ENCODE data around the gene SPIRE2. TPM values are rescaled to one million over a fixed set of nuclear protein-coding genes. Genes with fewer than 3 reads are reported as not detected.

SPIRE2 gene
- total and polyA plus RNA-seq, 2 of the 13 experiments (the other 11 are each of a cell fraction or from before 2014, with no cell fraction given) = 13.3 to 37.5 TPM

DNA sequence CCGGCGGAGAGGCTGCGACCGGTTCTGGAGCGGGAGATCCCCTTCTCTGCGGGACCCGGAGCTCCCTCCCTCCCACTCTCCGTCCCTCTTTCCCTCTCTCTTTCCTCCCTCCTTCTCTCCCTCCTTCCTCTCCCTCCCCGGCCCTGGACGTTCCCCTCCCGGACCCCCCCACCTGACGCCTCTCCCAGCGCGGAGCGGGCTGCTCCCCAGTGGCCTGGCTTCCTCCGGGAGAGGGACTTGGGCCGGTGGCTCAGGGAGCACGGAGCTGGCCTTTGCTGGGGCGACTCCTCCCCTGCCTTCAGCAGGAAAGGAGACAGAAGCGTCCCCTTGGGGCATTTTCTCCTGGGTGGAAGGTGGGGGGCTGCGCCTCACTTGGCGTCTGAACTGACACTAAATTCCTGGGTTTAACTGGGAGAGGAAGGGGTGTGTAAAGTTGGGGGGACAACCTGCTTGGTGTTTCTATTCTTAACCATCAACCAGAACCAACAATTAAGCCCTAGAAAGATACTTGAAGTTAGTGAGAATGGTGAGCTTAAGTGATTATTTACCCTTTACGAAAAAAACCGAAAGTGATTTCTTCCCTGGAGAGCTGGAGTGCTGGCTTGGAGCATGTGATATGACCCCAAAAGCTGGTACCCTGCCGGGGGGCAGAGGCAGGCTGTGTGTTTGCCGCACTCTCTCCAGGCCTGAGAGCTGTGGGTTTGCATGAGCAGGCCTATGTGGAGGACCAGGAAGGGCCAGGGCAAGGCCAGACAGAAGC is 775 bp downstream of the SPIRE2 start (continued):
- TF ChIP-seq, protein P1, sequence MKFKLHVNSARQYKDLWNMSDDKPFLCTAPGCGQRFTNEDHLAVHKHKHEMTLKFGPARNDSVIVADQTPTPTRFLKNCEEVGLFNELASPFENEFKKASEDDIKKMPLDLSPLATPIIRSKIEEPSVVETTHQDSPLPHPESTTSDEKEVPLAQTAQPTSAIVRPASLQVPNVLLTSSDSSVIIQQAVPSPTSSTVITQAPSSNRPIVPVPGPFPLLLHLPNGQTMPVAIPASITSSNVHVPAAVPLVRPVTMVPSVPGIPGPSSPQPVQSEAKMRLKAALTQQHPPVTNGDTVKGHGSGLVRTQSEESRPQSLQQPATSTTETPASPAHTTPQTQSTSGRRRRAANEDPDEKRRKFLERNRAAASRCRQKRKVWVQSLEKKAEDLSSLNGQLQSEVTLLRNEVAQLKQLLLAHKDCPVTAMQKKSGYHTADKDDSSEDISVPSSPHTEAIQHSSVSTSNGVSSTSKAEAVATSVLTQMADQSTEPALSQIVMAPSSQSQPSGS (CRISPR knock-in tag; IDR thresholded peaks at IDR 0.05) = no peak
- TF ChIP-seq, protein P2, sequence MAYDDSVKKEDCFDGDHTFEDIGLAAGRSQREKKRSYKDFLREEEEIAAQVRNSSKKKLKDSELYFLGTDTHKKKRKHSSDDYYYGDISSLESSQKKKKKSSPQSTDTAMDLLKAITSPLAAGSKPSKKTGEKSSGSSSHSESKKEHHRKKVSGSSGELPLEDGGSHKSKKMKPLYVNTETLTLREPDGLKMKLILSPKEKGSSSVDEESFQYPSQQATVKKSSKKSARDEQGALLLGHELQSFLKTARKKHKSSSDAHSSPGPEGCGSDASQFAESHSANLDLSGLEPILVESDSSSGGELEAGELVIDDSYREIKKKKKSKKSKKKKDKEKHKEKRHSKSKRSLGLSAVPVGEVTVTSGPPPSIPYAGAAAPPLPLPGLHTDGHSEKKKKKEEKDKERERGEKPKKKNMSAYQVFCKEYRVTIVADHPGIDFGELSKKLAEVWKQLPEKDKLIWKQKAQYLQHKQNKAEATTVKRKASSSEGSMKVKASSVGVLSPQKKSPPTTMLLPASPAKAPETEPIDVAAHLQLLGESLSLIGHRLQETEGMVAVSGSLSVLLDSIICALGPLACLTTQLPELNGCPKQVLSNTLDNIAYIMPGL (CRISPR knock-in tag; IDR thresholded peaks at IDR 0.05; ENCODE audit: borderline replicate concordance in 1 of 2, low read depth in 1 of 2) = peak in 1 of 2 experiments; percentile 27; a peak in 2 of 4 replicates

DNA sequence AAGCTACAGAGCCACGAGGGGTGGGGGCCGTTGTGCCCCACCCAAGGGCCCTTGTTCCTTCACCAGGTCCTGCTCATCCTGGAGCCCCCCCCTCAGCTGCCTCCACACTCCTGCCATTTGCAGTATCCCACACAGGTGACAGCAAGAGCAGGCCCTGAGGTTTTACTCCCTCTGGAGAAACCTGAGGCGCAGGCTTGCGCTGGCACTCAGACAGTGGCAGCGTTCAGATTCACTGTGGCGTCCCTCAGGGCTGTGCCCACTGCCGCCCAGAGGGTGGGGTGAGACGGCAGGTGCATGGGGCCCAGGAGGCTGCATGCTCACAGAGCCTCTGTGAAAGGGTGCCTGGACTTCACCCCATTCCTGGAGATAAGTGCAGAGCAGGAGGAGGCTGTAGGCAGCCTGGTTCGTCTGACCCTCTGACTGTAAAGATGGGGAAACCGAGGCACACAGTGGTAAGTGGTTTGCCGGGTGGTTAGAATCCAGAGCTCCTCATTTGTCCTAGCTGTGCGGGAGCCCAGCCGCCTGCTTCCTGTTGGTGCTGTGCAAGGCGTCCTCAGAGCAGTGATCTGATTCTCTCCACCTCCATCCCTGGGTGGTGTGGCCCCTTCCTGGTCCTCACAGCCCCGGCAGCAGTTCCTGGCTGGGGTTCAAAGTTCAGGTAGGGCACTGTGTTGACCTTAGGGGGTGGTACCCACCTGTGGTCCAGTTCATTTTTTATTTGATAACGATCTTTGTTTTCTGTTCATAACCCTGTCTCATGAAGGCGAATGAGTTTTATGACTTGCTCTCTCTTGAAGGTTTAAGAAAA is 1.6 kb downstream of the SPIRE2 start:
- FAIRE-seq (peak; percentile 76), ATAC-seq (peak; percentile 53), DNase-seq (ENCODE audit: low spot score) (peak; percentile 70)
- no TSS peak for BruUV-seq (replicated peaks)
- H3K79me2 ChIP-seq (ENCODE audit: insufficient read depth, low read length) = peaks cover 28% of the 10 kb centered on the region
- intact Hi-C loops (cut with micrococcal nuclease; ENCODE audit: unreplicated experiment) (loop anchor here (10.0 kb wide), 1 partner anchor 125 kb away; the partner anchor contains the start of gene SPATA2L), in situ Hi-C loops (cut with HindIII; ENCODE audit: extremely low pct_ligation_motif_present, low pct_unique_long_range_greater_than_20kb) (no loop called here)
- H3K4me3 ChIP-seq (replicated peaks in 1 of 3; ENCODE audit: insufficient read depth in 1 of 3, low read depth in 2 of 3, low read length in 3 of 3) = peak overlapping the region; percentile 82 to 97 (median 94)
- H3K4me1 ChIP-seq (ENCODE audit: insufficient read depth, low read length) = peaks cover 63% of the 10 kb centered on the region
- H3K27me3 ChIP-seq (ENCODE audit: control insufficient read depth in 1 of 2, insufficient read depth in 2 of 2, low read length in 2 of 2) = no peaks in the 10 kb centered on the region; a peak in 1 of 5 replicates
- H2AFZ ChIP-seq (ENCODE audit: low read length) = no peak overlapping the region
- peak overlapping the region; percentile 99 for H3K4me2 ChIP-seq (ENCODE audit: low read depth, low read length)
- H3K27ac ChIP-seq (ENCODE audit: extremely low read length, insufficient read depth, low read length) = peak overlapping the region; percentile 73
- 0 out of 2 replicates have a peak, but pooled peaks cover 7% of the 10 kb centered on the region for H4K20me1 ChIP-seq (ENCODE audit: insufficient read depth, low read length)
- CTCF ChIA-PET (ENCODE audit: low intra/inter-chr PET ratio, low total read pairs) = no interaction called here
- POLR2A ChIA-PET = interaction anchor here (0.8 to 2.8 kb wide), 9 partner anchors 8 to 134 kb away, joined by 3 to 34 read pairs (median 7); partner anchors contain the start of genes FANCA, TCF25 and TUBB3
- H3K36me3 ChIP-seq (replicated peaks in 1 of 2; ENCODE audit: control insufficient read depth in 1 of 2, insufficient read depth in 2 of 2, low read length in 2 of 2) = peaks cover 3 to 4% of the 10 kb centered on the region in 2 experiments; a peak in 2 of 5 replicates
- peak overlapping the region; percentile 87 for H3K9ac ChIP-seq (ENCODE audit: insufficient read depth, low read depth, low read length)
- H3K9me3 ChIP-seq (ENCODE audit: low read length) = no peaks in the 10 kb centered on the region
- WGBS (ENCODE audit: low lambda C conversion rate) = 10% methylated on average over 13 of the region's 17 CpGs
- TF ChIP-seq ZMYM3 (CRISPR knock-in tag; IDR thresholded peaks at IDR 0.05) = peak; percentile 31; the same call in 1 of the 2 replicates
- no peak for TF ChIP-seq ZNF781 (CRISPR knock-in tag; IDR thresholded peaks at IDR 0.05; ENCODE audit: borderline replicate concordance, not compliant biosample characterization)
- peak; percentile 74 for TF ChIP-seq RARA (CRISPR knock-in tag; IDR thresholded peaks at IDR 0.05)
- no peak for TF ChIP-seq ATF1 (CRISPR knock-in tag; IDR thresholded peaks at IDR 0.05)
- TF ChIP-seq STAG1 (CRISPR knock-in tag; IDR thresholded peaks at IDR 0.05) = 0 out of 2 replicates have a peak, but pooled peaks have one; percentile 1
- TF ChIP-seq ZNF354B (CRISPR knock-in tag; IDR thresholded peaks at IDR 0.05) = 0 out of 2 replicates have a peak, but pooled peaks have one; percentile 68
- 0 out of 2 replicates have a peak, but pooled peaks have one; percentile 69 for TF ChIP-seq TOPORS (CRISPR knock-in tag; IDR thresholded peaks at IDR 0.05)
- TF ChIP-seq, protein P3, sequence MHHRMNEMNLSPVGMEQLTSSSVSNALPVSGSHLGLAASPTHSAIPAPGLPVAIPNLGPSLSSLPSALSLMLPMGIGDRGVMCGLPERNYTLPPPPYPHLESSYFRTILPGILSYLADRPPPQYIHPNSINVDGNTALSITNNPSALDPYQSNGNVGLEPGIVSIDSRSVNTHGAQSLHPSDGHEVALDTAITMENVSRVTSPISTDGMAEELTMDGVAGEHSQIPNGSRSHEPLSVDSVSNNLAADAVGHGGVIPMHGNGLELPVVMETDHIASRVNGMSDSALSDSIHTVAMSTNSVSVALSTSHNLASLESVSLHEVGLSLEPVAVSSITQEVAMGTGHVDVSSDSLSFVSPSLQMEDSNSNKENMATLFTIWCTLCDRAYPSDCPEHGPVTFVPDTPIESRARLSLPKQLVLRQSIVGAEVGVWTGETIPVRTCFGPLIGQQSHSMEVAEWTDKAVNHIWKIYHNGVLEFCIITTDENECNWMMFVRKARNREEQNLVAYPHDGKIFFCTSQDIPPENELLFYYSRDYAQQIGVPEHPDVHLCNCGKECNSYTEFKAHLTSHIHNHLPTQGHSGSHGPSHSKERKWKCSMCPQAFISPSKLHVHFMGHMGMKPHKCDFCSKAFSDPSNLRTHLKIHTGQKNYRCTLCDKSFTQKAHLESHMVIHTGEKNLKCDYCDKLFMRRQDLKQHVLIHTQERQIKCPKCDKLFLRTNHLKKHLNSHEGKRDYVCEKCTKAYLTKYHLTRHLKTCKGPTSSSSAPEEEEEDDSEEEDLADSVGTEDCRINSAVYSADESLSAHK (CRISPR knock-in tag; IDR thresholded peaks at IDR 0.05; ENCODE audit: borderline replicate concordance) = no peak
- TF ChIP-seq, protein P4, sequence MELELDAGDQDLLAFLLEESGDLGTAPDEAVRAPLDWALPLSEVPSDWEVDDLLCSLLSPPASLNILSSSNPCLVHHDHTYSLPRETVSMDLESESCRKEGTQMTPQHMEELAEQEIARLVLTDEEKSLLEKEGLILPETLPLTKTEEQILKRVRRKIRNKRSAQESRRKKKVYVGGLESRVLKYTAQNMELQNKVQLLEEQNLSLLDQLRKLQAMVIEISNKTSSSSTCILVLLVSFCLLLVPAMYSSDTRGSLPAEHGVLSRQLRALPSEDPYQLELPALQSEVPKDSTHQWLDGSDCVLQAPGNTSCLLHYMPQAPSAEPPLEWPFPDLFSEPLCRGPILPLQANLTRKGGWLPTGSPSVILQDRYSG (CRISPR knock-in tag; IDR thresholded peaks at IDR 0.05) = no peak
- peak; percentile 93 for TF ChIP-seq NR2C2 (CRISPR knock-in tag; IDR thresholded peaks at IDR 0.05; ENCODE audit: borderline replicate concordance)

All from HepG2 (cell line).